CD4-positive, alpha-beta T cell treated with Interleukin-2 at 100 ng/mL for 4 hours (primary cell): ENCODE measurements around the gene CACNA2D4.
A peak's percentile ranks its signal among the peaks of the same experiment; 100 is the strongest.

Experiments
- DNase-seq: peaks from one replicate; pipeline ENCODE4 v3.0.0-alpha.2; 2020; ENCODE audit warnings: low spot score

CACNA2D4 gene

GRCh38 chr12:1800401-1801302 is 117.8 kb downstream of the CACNA2D4 start:
- DNase-seq, result no peak

- DNase-seq, result no peak
Measured at GRCh38 chr12:1799882-1800400, 118.5 kb downstream of the CACNA2D4 start.

GRCh38 chr12:1799051-1799881 is 119.2 kb downstream of the CACNA2D4 start:
- DNase-seq, result no peak

GRCh38 chr12:1798641-1799020 is 119.8 kb downstream of the CACNA2D4 start:
- DNase-seq, result no peak

- DNase-seq, result no peak
Measured at GRCh38 chr12:1797991-1798640, 120.3 kb downstream of the CACNA2D4 start.

GRCh38 chr12:1797011-1797901 is 121.2 kb downstream of the CACNA2D4 start:
- DNase-seq, result peak; percentile 52

- DNase-seq, result peak; percentile 45
Measured at GRCh38 chr12:1796515-1797010, 121.9 kb downstream of the CACNA2D4 start.

GRCh38 chr12:1795785-1796514 is 122.5 kb downstream of the CACNA2D4 start:
- peak; percentile 95 for DNase-seq

GRCh38 chr12:1795221-1795784 is 123.1 kb downstream of the CACNA2D4 start:
- no peak for DNase-seq

GRCh38 chr12:1794440-1795090 is 123.9 kb downstream of the CACNA2D4 start:
- DNase-seq, result no peak

- no peak for DNase-seq
Measured at GRCh38 chr12:1793426-1794210, 124.8 kb downstream of the CACNA2D4 start.

- DNase-seq, result no peak
Measured at GRCh38 chr12:1792406-1792805, 126.0 kb downstream of the CACNA2D4 start.

GRCh38 chr12:1791104-1791841 is 127.2 kb downstream of the CACNA2D4 start:
- peak; percentile 79 for DNase-seq

GRCh38 chr12:1790444-1790843 is 128.0 kb downstream of the CACNA2D4 start:
- DNase-seq, result no peak

GRCh38 chr12:1787714-1788113 is 130.7 kb downstream of the CACNA2D4 start:
- DNase-seq, result no peak

- DNase-seq, result no peak
Measured at GRCh38 chr12:1782215-1782614, 136.2 kb downstream of the CACNA2D4 start.

GRCh38 chr12:1781772-1782171 is 136.7 kb downstream of the CACNA2D4 start:
- no peak for DNase-seq

GRCh38 chr12:1779783-1780182 is 138.7 kb downstream of the CACNA2D4 start:
- no peak for DNase-seq
